ENCODE measurements around the gene TSEN2. TPM values are rescaled to one million over a fixed set of nuclear protein-coding genes. Genes with fewer than 3 reads are reported as not detected.
"Not testable (repeated sequence)": the region's sequence is repeated elsewhere in the genome, so short reads cannot be mapped to it uniquely, and the experiment has no call there.

Gene TSEN2
- total RNA-seq, 1 donor from 2014 or later: 33.3 TPM

GRCh38 chr3:12465836-12466225, 18.4 kb upstream of the TSEN2 start:
- Mint-ChIP-seq H3K27ac (no peak overlapping the region), H3K4me3 (ENCODE audit: low read depth) (no peak overlapping the region), H3K4me1 (ENCODE audit: low read depth) (peaks cover 6% of the 10 kb centered on the region), H3K36me3 (ENCODE audit: insufficient read depth) (no peaks in the 10 kb centered on the region), H3K27me3 (no peaks in the 10 kb centered on the region), H3K9me3 (ENCODE audit: low read depth) (no peaks in the 10 kb centered on the region)
- no peak for DNase-seq (ENCODE audit: low spot score, unreplicated experiment)
- TF ChIP-seq CTCF (IDR thresholded peaks at IDR 0.05; ENCODE audit: unreplicated experiment): no peak

- no peak for DNase-seq (ENCODE audit: low spot score, unreplicated experiment)
- H3K9me3 Mint-ChIP-seq (ENCODE audit: low read depth): no peaks in the 10 kb centered on the region
- peak overlapping the region; percentile 76 for H3K27ac Mint-ChIP-seq
- H3K27me3 Mint-ChIP-seq: peaks cover 4% of the 10 kb centered on the region
- peaks cover 4% of the 10 kb centered on the region for H3K4me1 Mint-ChIP-seq (ENCODE audit: low read depth)
- H3K4me3 Mint-ChIP-seq (ENCODE audit: low read depth): no peak overlapping the region
- TF ChIP-seq CTCF (IDR thresholded peaks at IDR 0.05; ENCODE audit: unreplicated experiment): no peak
- no peaks in the 10 kb centered on the region for H3K36me3 Mint-ChIP-seq (ENCODE audit: insufficient read depth)
These were observed 16.5 kb upstream of the TSEN2 start for GRCh38 chr3:12467746-12468145.

- no peak overlapping the region for H3K27ac Mint-ChIP-seq
- H3K4me1 Mint-ChIP-seq (ENCODE audit: low read depth): peaks cover 8% of the 10 kb centered on the region
- H3K36me3 Mint-ChIP-seq (ENCODE audit: insufficient read depth): no peaks in the 10 kb centered on the region
- TF ChIP-seq CTCF (IDR thresholded peaks at IDR 0.05; ENCODE audit: unreplicated experiment): no peak
- no peaks in the 10 kb centered on the region for H3K9me3 Mint-ChIP-seq (ENCODE audit: low read depth)
- peaks cover 4% of the 10 kb centered on the region for H3K27me3 Mint-ChIP-seq
- no peak for DNase-seq (ENCODE audit: low spot score, unreplicated experiment)
- H3K4me3 Mint-ChIP-seq (ENCODE audit: low read depth): no peak overlapping the region
These were observed 16.0 kb upstream of the TSEN2 start for GRCh38 chr3:12468276-12468675.

- peaks cover 4% of the 10 kb centered on the region for H3K27me3 Mint-ChIP-seq
- no peak overlapping the region for H3K4me3 Mint-ChIP-seq (ENCODE audit: low read depth)
- TF ChIP-seq CTCF (IDR thresholded peaks at IDR 0.05; ENCODE audit: unreplicated experiment): no peak
- H3K9me3 Mint-ChIP-seq (ENCODE audit: low read depth): no peaks in the 10 kb centered on the region
- H3K36me3 Mint-ChIP-seq (ENCODE audit: insufficient read depth): no peaks in the 10 kb centered on the region
- no peak for DNase-seq (ENCODE audit: low spot score, unreplicated experiment)
- H3K27ac Mint-ChIP-seq: no peak overlapping the region
- H3K4me1 Mint-ChIP-seq (ENCODE audit: low read depth): peaks cover 9% of the 10 kb centered on the region
These were observed 15.5 kb upstream of the TSEN2 start for GRCh38 chr3:12468757-12469156.

- H3K27ac Mint-ChIP-seq; H3K4me3 Mint-ChIP-seq (ENCODE audit: low read depth); H3K9me3 Mint-ChIP-seq (ENCODE audit: low read depth); H3K27me3 Mint-ChIP-seq; DNase-seq (ENCODE audit: low spot score, unreplicated experiment); H3K36me3 Mint-ChIP-seq (ENCODE audit: insufficient read depth); H3K4me1 Mint-ChIP-seq (ENCODE audit: low read depth): not testable (repeated sequence)
These were observed 15.1 kb upstream of the TSEN2 start for GRCh38 chr3:12469222-12469621.

GRCh38 chr3:12470111-12470510, 14.2 kb upstream of the TSEN2 start:
- Mint-ChIP-seq H3K9me3 (ENCODE audit: low read depth) (no peaks in the 10 kb centered on the region), H3K4me3 (ENCODE audit: low read depth) (no peak overlapping the region), H3K4me1 (ENCODE audit: low read depth) (peaks cover 9% of the 10 kb centered on the region), H3K27ac (peak overlapping the region; percentile 85), H3K36me3 (ENCODE audit: insufficient read depth) (no peaks in the 10 kb centered on the region), H3K27me3 (peaks cover 4% of the 10 kb centered on the region)
- no peak for TF ChIP-seq CTCF (IDR thresholded peaks at IDR 0.05; ENCODE audit: unreplicated experiment)
- DNase-seq (ENCODE audit: low spot score, unreplicated experiment): no peak
